Endothelial cell of umbilical vein (primary cell): Measurements from ENCODE around the gene IFRD2. TPM values are rescaled to one million over a fixed set of nuclear protein-coding genes. Genes with fewer than 3 reads are reported as not detected.

Experiments used
- BruUV-seq: library from RNA; stranded (reverse); fragments of 400-500 nt; replicated peaks from 2 replicates; lab custom pipeline; 2021; lab: Mats Ljungman, UMichigan
- CTCF ChIA-PET: fragments of 300-600, 350-600 bp; sonication (Branson Sonifier 250); formaldehyde crosslinking; loops from one replicate; lab custom pipeline; 2021; ENCODE audit warnings: antibody characterized with exemption, inconsistent platforms; lab: Charles Lee
- POLR2A ChIA-PET: fragments of 300-600, 350-600 bp; sonication (Branson Sonifier 250); formaldehyde crosslinking; loops from one replicate; lab custom pipeline; 2021; ENCODE audit warnings: antibody characterized with exemption, inconsistent platforms; lab: Charles Lee
- DNase-seq: peaks from one replicate; pipeline ENCODE4 v3.0.0-alpha.2; 2011; ENCODE audit warnings: low read depth, low spot score
- FAIRE-seq: peaks from 2 replicates; lab custom pipeline; 2011; peaks lifted over from hg19 to GRCh38; lab: Jason Lieb, UNC
- H2AFZ ChIP-seq: 2 replicates; pipeline ENCODE4 v1.6.0; 2012; ENCODE audit warnings: low read depth, low read length, control low read depth, inconsistent platforms
- H3K27ac ChIP-seq: 2 replicates; pipeline ENCODE4 v1.5.1; 2011; ENCODE audit warnings: low read depth, mild to moderate bottlenecking, control low read depth, low read length, moderate library complexity; ENCODE audit not compliant: insufficient read depth
- H3K27me3 ChIP-seq, 2 experiments: 2 replicates each; pipeline versions ENCODE4 v1.6.0 to v1.6.1; 2011; ENCODE audit warnings: low read length in 2 of 2, mixed read lengths in 1 of 2; ENCODE audit not compliant: control insufficient read depth in 2 of 2, insufficient read depth in 2 of 2
- H3K36me3 ChIP-seq, 2 experiments: 2 replicates in 1 of 2; 3 replicates in 1 of 2; pipeline ENCODE4 v1.5.1; 2011; ENCODE audit warnings: low read length in 2 of 2, mild to moderate bottlenecking in 1 of 2, moderate library complexity in 1 of 2; ENCODE audit not compliant: control insufficient read depth in 2 of 2, insufficient read depth in 2 of 2; ENCODE audit errors: extremely low read depth in 1 of 2
- H3K4me1 ChIP-seq: 3 replicates; pipeline ENCODE4 v1.5.1; 2011; ENCODE audit warnings: mild to moderate bottlenecking, low read length; ENCODE audit not compliant: control insufficient read depth, insufficient read depth; ENCODE audit errors: extremely low read depth
- H3K4me2 ChIP-seq: 2 replicates; pipeline ENCODE4 v1.6.1; 2011; ENCODE audit warnings: low read length, control low read depth, mixed read lengths; ENCODE audit not compliant: insufficient read depth
- H3K4me3 ChIP-seq, 3 experiments: fragments of 200-600 bp in 1 of 3; sonication (generic), shearing (Covaris generic) in 1 of 3; replicated peaks in 1 of 3; 2 replicates each; pipeline ENCODE4 v1.5.1; 2011 to 2016; ENCODE audit warnings: control low read depth in 3 of 3, low read length in 3 of 3, mild to moderate bottlenecking in 2 of 3, inconsistent platforms in 1 of 3, low read depth in 1 of 3, moderate library complexity in 1 of 3; ENCODE audit not compliant: insufficient read depth in 1 of 3
- H3K79me2 ChIP-seq: 2 replicates; pipeline ENCODE4 v1.6.0; 2012; ENCODE audit warnings: low read length, inconsistent platforms; ENCODE audit not compliant: control insufficient read depth, insufficient read depth
- H3K9ac ChIP-seq: replicated peaks from 2 replicates; pipeline ENCODE3; 2011; ENCODE audit warnings: low read length, control low read depth; ENCODE audit not compliant: insufficient read depth; ENCODE audit errors: extremely low read depth
- H3K9me1 ChIP-seq: replicated peaks from 3 replicates; pipeline ENCODE4 v1.6.0; 2011; ENCODE audit warnings: mild to moderate bottlenecking, low read length; ENCODE audit not compliant: control insufficient read depth, insufficient read depth; ENCODE audit errors: extremely low read depth
- H3K9me3 ChIP-seq: replicated peaks from 2 replicates; pipeline ENCODE4 v1.5.1; 2012; ENCODE audit warnings: low read length, inconsistent platforms; ENCODE audit not compliant: control insufficient read depth, insufficient read depth
- H4K20me1 ChIP-seq: replicated peaks from 2 replicates; pipeline ENCODE3; 2011; ENCODE audit warnings: mild to moderate bottlenecking, low read length; ENCODE audit not compliant: control insufficient read depth, insufficient read depth; ENCODE audit errors: extremely low read depth
- EZH2 ChIP-seq: IDR thresholded peaks from 2 replicates; pipeline ENCODE4 v1.6.1; 2012; ENCODE audit warnings: borderline replicate concordance, low read depth, mild to moderate bottlenecking, moderate library complexity, low read length, inconsistent platforms; ENCODE audit not compliant: severe bottlenecking
- GATA2 ChIP-seq: IDR thresholded peaks from 2 replicates; pipeline ENCODE4 v1.7.0; 2011; ENCODE audit warnings: low read depth, mild to moderate bottlenecking, moderate library complexity, mixed read lengths, low read length; ENCODE audit not compliant: insufficient read length, insufficient read depth
- JUN ChIP-seq: IDR thresholded peaks from 2 replicates; pipeline ENCODE4 v1.6.1; 2011; ENCODE audit warnings: borderline replicate concordance, low read depth; ENCODE audit not compliant: insufficient read length, insufficient read depth
- MYC ChIP-seq: IDR thresholded peaks from one replicate; pipeline ENCODE4 v1.6.1; 2011; ENCODE audit warnings: mild to moderate bottlenecking, low read depth, low read length
- POLR2AphosphoS5 ChIP-seq: IDR thresholded peaks from 2 replicates; pipeline ENCODE4 v1.6.1; 2012; ENCODE audit warnings: low read depth, mild to moderate bottlenecking, control low read depth, low read length, moderate library complexity; ENCODE audit not compliant: insufficient read depth
- dilution Hi-C: fragments of 300-500 bp; cut with MboI; formaldehyde crosslinking; loops from one replicate; pipeline ENCODE4 v1.15.0; 2019; ENCODE audit warnings: low sequenced_read_pairs; ENCODE audit not compliant: extremely low pct_ligation_motif_present
- intact Hi-C: fragments of 100-400 bp; cut with micrococcal nuclease; formaldehyde crosslinking; loops from one replicate; pipeline ENCODE4 v1.10.0; 2022
- polyA plus RNA-seq, 4 experiments: library from polyadenylated mRNA; depleted of rRNA in 3 of 4; stranded (reverse) in 3 of 4; unstranded in 1 of 4; fragments of >200 nt; gene quantifications; 2 replicates each; pipeline versions ENCODE4 v1.2.1 to v1.2.3, GENCODE V29; 2011 to 2012; ENCODE audit warnings: missing spikeins in 1 of 4
- total RNA-seq: library from RNA; stranded (reverse); gene quantifications from 2 replicates; pipeline ENCODE4 v1.2.3, GENCODE V29; 2021
- TF ChIP-seq, protein P1 (sequence below), 2 donors: IDR thresholded peaks; 1 replicate in 1 of 2; 2 replicates in 1 of 2; pipeline ENCODE4 v1.5.1; 2011; ENCODE audit warnings: low read length in 2 of 2, mild to moderate bottlenecking in 2 of 2, moderate library complexity in 2 of 2, control low read depth in 1 of 2, inconsistent platforms in 1 of 2, low read depth in 1 of 2; ENCODE audit not compliant: insufficient read depth in 1 of 2; ENCODE audit errors: extremely low read depth in 1 of 2

The IFRD2 gene
- total and polyA plus RNA-seq, 2 donors (not counting 3 experiments of a cell fraction or from before 2014, with no cell fraction given): 99.4 to 111 TPM

DNA sequence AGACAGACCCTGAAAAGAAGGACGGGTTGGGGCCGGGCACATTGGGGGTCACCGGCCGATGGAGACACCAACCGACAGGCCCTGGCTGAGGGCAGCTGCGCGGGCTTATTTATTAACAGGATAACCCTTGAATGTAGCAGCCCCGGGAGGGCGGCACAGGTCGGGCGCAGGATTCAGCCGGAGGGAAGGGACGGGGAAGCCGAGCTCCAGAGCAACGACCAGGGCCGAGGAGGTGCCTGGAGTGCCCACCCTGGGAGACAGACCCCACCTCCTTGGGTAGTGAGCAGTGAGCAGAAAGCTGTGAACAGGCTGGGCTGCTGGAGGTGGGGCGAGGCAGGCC lies 15.5 kb downstream of the IFRD2 start:
- POLR2A ChIA-PET: no interaction called here
- intact Hi-C loops: no loop called here
- no peak for FAIRE-seq

More for the DNA sequence above, 15.5 kb downstream of the IFRD2 start:
- no peak overlapping the region for H3K9ac ChIP-seq
- no TSS peak for BruUV-seq
- H3K9me1 ChIP-seq: no peaks in the 10 kb centered on the region
- CTCF ChIA-PET: interaction anchor here (0.6 to 4.9 kb wide), 3 partner anchors 15 to 47 kb away, joined by 3 to 47 read pairs (median 3); partner anchors contain the start of gene HYAL2
- no peaks in the 10 kb centered on the region for H3K79me2 ChIP-seq
- no peak for TF ChIP-seq POLR2AphosphoS5
- TF ChIP-seq JUN: no peak
- TF ChIP-seq MYC: no peak
- TF ChIP-seq EZH2: no peak
- TF ChIP-seq, protein P1, sequence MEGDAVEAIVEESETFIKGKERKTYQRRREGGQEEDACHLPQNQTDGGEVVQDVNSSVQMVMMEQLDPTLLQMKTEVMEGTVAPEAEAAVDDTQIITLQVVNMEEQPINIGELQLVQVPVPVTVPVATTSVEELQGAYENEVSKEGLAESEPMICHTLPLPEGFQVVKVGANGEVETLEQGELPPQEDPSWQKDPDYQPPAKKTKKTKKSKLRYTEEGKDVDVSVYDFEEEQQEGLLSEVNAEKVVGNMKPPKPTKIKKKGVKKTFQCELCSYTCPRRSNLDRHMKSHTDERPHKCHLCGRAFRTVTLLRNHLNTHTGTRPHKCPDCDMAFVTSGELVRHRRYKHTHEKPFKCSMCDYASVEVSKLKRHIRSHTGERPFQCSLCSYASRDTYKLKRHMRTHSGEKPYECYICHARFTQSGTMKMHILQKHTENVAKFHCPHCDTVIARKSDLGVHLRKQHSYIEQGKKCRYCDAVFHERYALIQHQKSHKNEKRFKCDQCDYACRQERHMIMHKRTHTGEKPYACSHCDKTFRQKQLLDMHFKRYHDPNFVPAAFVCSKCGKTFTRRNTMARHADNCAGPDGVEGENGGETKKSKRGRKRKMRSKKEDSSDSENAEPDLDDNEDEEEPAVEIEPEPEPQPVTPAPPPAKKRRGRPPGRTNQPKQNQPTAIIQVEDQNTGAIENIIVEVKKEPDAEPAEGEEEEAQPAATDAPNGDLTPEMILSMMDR (IDR thresholded peaks at IDR 0.05; ENCODE audit: extremely low read depth in 1 of 2, insufficient read depth in 1 of 2, low read depth in 1 of 2, low read length in 2 of 2): no peak
- TF ChIP-seq GATA2: no peak
- no peak overlapping the region for H3K4me3 ChIP-seq
- DNase-seq: no peak
- H3K27ac ChIP-seq: no peak overlapping the region
- peaks cover 2% of the 10 kb centered on the region for H3K4me1 ChIP-seq
- H4K20me1 ChIP-seq: no peaks in the 10 kb centered on the region
- H3K4me2 ChIP-seq: no peak overlapping the region
- no peaks in the 10 kb centered on the region for H3K36me3 ChIP-seq
- peaks cover 18 to 24% of the 10 kb centered on the region in 2 experiments for H3K27me3 ChIP-seq
- H3K9me3 ChIP-seq: no peaks in the 10 kb centered on the region
- H2AFZ ChIP-seq: no peak overlapping the region
- dilution Hi-C loops: no loop called here
